Measurements from ENCODE around the gene SUN1. TPM values are rescaled to one million over a fixed set of nuclear protein-coding genes. Genes with fewer than 3 reads are reported as not detected.

Gene SUN1, protein sequence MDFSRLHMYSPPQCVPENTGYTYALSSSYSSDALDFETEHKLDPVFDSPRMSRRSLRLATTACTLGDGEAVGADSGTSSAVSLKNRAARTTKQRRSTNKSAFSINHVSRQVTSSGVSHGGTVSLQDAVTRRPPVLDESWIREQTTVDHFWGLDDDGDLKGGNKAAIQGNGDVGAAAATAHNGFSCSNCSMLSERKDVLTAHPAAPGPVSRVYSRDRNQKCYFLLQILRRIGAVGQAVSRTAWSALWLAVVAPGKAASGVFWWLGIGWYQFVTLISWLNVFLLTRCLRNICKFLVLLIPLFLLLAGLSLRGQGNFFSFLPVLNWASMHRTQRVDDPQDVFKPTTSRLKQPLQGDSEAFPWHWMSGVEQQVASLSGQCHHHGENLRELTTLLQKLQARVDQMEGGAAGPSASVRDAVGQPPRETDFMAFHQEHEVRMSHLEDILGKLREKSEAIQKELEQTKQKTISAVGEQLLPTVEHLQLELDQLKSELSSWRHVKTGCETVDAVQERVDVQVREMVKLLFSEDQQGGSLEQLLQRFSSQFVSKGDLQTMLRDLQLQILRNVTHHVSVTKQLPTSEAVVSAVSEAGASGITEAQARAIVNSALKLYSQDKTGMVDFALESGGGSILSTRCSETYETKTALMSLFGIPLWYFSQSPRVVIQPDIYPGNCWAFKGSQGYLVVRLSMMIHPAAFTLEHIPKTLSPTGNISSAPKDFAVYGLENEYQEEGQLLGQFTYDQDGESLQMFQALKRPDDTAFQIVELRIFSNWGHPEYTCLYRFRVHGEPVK
- 10 to 100 TPM; 67.8 to 74.4 TPM for total RNA-seq

DNA sequence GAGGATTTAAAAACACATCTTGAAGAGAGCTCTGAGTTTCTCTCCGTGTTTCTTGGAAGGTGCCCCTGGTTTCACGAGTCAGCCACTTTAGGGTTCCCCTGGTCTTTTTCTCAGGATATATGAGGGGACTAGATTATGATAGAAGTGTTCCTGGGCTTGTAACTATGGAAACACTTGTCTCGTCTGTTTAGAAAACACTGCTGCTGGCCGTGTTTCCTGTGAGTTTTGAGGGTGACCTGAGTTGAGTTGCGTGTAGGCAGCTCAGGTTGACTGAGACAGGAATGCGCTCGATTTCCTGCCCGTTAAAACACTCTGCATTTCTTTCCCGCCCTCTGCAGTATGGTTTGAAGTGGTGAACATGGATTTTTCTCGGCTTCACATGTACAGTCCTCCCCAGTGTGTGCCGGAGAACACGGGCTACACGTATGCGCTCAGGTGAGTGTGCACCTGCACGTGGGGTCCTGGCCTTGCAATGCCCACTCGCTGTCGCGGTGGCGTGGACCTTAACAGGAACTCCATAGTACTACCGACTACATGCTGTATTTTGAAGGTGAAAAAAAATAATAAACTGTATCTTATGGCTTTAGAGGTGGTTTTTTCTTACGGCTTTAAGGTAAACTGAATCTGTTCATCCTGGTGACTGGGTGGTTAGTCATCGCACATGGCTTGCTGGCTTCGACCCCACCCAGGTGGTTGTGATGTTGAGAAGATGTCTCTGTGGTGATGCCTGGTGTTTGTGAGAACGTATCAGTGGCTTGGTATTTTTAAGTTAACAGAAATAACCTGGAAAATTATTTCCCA, at the start of gene SUN1:
Gene SUN1, plus strand, starts transcription at position 310 of the 801 bp plus-strand sequence. Its CDS starts 49 bp downstream, at position 359.
- peak; percentile 88 for DNase-seq
- Mint-ChIP-seq H3K9me3 (no peaks in the 10 kb centered on the region), H3K4me1 (ENCODE audit: low read depth) (peaks cover 71% of the 10 kb centered on the region), H3K36me3 (ENCODE audit: low read depth) (peaks cover 7% of the 10 kb centered on the region), H3K4me3 (peak within 1 kb of the TSS; percentile 73), H3K27ac (peak within 1 kb of the TSS; percentile 99), H3K27me3 (ENCODE audit: low read depth) (no peaks in the 10 kb centered on the region)
- CTCF ChIA-PET, result interaction anchor here (0.6 to 1.7 kb wide), 10 partner anchors 14 to 500 kb away, joined by 3 to 9 read pairs (median 3); no protein-coding TSS in a partner anchor
- intact Hi-C loops (cut with micrococcal nuclease), result loop anchor here (1.0 to 5.0 kb wide), 9 partner anchors 12 to 470 kb away; no protein-coding TSS in a partner anchor

DNA sequence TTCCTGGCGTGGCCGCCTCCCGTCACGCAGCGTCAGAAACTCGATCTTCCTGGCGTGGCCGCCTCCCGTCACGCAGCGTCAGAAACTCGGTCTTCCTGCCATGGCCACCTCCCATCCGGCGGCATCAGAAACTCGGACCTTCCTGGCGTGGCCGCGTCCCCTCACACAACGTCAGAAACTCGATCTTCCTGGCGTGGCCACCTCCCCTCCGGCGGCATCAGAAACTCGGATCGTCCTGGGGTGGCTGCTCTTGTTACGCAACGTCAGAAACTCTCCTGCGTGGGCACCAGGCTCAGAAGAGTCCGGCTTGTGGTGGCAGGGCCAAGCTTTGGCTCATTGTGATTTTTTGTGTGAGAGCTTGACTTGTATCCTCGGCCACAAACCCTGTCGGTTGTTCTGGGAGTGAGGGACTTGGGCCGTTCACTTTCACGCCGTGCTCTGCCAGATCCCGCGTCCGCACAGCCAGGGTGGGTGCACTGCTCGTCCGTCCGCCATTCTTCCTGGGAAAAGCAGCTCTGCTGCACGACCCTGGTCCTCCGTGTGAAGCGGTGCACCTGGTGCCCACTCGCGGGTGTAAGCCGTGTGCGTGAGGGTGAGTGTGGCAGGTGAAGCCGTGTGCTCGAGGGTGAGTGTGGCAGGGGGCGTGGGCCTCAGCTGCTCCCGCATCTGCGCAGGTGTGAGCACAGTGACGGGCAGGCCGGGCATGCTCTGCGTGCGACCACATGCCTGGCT, 49.4 kb upstream of the SUN1 start:
- Mint-ChIP-seq H3K9me3 (no peaks in the 10 kb centered on the region), H3K4me3 (no peak overlapping the region), H3K36me3 (ENCODE audit: low read depth) (peaks cover 25% of the 10 kb centered on the region), H3K27ac (no peak overlapping the region), H3K27me3 (ENCODE audit: low read depth) (no peaks in the 10 kb centered on the region), H3K4me1 (ENCODE audit: low read depth) (no peaks in the 10 kb centered on the region)
- CTCF ChIA-PET, result interaction anchor here (1.0 to 1.2 kb wide), 3 partner anchors 49 to 90 kb away, joined by 4 to 7 read pairs (median 7); partner anchors contain the start of gene SUN1
- no peak for DNase-seq
- intact Hi-C loops (cut with micrococcal nuclease), result no loop called here

DNA sequence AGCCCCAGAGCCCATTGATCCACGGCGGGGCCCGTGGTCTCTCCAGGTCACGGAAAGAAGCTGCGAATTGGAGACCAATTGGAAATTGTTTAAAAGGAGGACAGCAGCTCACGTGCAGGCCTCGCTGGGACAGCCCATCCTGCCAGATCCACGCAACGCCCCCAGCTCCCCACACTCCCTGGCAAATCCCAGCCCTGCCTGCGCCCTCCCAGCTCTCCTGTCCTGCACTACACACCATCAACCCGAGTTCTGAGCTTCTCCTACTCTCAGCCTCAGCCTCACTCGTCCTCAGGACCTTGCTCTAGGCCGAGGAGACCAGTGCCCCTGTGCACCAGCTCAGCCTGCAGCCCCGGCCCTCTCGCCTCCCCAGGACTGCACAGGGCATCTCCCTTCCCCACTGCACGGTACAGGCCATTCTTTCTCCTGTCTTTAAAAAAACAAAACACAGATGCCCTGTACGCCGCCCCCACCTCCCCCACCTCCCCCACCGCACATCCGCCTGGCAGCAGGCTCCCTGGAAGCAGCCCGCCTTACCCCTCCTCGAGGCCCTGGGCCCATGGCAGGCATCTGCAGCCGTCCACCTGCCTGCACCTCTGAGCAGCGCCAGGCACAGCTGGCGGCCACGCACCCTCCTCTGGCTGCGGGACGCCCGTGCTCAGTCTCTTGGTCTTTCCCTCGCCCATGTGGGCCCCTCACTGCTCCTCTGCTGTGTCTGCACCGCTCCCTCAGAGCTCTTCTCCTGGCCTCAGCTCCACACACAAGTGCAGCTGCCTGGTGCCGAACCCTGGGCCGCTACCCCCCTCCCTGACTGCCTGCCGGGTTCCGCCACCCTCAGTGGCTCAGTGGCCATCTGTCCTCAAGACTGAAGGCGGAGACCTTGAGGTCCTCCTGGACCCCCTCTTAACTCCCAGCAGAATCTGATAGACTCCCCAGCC, 48.5 kb upstream of the SUN1 start:
- Mint-ChIP-seq H3K9me3 (no peaks in the 10 kb centered on the region), H3K27me3 (ENCODE audit: low read depth) (no peaks in the 10 kb centered on the region), H3K36me3 (ENCODE audit: low read depth) (peaks cover 31% of the 10 kb centered on the region), H3K4me1 (ENCODE audit: low read depth) (no peaks in the 10 kb centered on the region), H3K4me3 (no peak overlapping the region), H3K27ac (no peak overlapping the region)
- intact Hi-C loops (cut with micrococcal nuclease), result no loop called here
- CTCF ChIA-PET, result interaction anchor here (0.8 to 1.2 kb wide), 4 partner anchors 48 to 191 kb away, joined by 3 to 7 read pairs (median 6); partner anchors contain the start of genes COX19 and SUN1
- DNase-seq, result no peak

DNA sequence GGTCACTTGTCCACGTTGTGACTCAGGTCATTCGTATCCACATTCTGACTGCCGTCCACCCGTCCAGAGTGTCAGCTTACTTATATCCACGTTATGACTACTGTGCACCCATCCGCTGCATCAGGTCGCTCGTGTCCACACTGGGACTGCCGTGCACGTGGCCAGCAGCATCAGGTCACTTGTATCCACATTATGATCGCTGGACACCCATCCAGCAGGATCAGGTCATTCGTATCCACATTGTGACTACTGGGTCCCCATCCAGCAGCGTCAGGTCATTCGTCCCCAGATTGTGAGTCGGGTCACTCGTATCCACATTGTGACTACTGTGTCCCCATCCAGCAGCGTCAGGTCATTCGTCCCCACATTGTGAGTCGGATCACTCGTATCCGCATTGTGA, 47.3 kb upstream of the SUN1 start:
- no peak overlapping the region for H3K27ac Mint-ChIP-seq
- no peaks in the 10 kb centered on the region for H3K9me3 Mint-ChIP-seq
- no peak overlapping the region for H3K4me3 Mint-ChIP-seq
- DNase-seq, result no peak
- H3K36me3 Mint-ChIP-seq (ENCODE audit: low read depth), result peaks cover 36% of the 10 kb centered on the region
- intact Hi-C loops (cut with micrococcal nuclease), result no loop called here
- H3K4me1 Mint-ChIP-seq (ENCODE audit: low read depth), result no peaks in the 10 kb centered on the region
- no peaks in the 10 kb centered on the region for H3K27me3 Mint-ChIP-seq (ENCODE audit: low read depth)
- CTCF ChIA-PET, result no interaction called here

DNA sequence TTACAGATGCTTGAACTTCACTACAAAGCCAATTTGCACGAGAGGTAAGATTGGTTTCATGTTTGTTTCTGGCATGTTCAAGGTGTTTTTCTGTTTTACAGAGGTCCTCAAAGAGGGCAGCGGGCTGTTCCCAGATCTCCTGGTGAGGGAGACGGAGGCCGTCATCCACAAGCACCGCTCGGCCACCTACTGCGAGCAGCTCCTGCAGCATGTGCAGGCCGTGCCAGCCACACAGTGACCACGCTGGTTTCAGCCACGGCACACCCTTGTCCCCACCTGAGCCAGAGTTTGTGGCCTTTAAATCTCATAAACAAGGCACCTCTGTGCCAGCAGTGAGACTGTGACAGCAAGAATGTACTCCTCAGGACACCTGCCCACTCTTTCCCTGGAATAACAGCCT, 46.9 kb upstream of the SUN1 start:
- no peaks in the 10 kb centered on the region for H3K4me1 Mint-ChIP-seq (ENCODE audit: low read depth)
- no peak for DNase-seq
- H3K9me3 Mint-ChIP-seq, result no peaks in the 10 kb centered on the region
- no peak overlapping the region for H3K4me3 Mint-ChIP-seq
- H3K36me3 Mint-ChIP-seq (ENCODE audit: low read depth), result peaks cover 36% of the 10 kb centered on the region
- H3K27me3 Mint-ChIP-seq (ENCODE audit: low read depth), result no peaks in the 10 kb centered on the region
- H3K27ac Mint-ChIP-seq, result no peak overlapping the region
- intact Hi-C loops (cut with micrococcal nuclease), result no loop called here
- CTCF ChIA-PET, result interaction anchor here (1.1 to 1.8 kb wide), 2 partner anchors 85 to 88 kb away, joined by 9 read pairs; no protein-coding TSS in a partner anchor

GRCh38 chr7:786472-787255, 45.6 kb upstream of the SUN1 start:
- CTCF ChIA-PET, result interaction anchor here (1.1 to 1.8 kb wide), 2 partner anchors 83 to 86 kb away, joined by 9 read pairs; no protein-coding TSS in a partner anchor
- peak; percentile 84 for DNase-seq
- Mint-ChIP-seq H3K9me3 (no peaks in the 10 kb centered on the region), H3K36me3 (ENCODE audit: low read depth) (peaks cover 33% of the 10 kb centered on the region), H3K4me3 (no peak overlapping the region), H3K4me1 (ENCODE audit: low read depth) (no peaks in the 10 kb centered on the region), H3K27ac (no peak overlapping the region), H3K27me3 (ENCODE audit: low read depth) (no peaks in the 10 kb centered on the region)
- intact Hi-C loops (cut with micrococcal nuclease), result loop anchor here (1.0 kb wide), 3 partner anchors 46 to 168 kb away; partner anchors contain the start of genes ADAP1 and SUN1

DNA sequence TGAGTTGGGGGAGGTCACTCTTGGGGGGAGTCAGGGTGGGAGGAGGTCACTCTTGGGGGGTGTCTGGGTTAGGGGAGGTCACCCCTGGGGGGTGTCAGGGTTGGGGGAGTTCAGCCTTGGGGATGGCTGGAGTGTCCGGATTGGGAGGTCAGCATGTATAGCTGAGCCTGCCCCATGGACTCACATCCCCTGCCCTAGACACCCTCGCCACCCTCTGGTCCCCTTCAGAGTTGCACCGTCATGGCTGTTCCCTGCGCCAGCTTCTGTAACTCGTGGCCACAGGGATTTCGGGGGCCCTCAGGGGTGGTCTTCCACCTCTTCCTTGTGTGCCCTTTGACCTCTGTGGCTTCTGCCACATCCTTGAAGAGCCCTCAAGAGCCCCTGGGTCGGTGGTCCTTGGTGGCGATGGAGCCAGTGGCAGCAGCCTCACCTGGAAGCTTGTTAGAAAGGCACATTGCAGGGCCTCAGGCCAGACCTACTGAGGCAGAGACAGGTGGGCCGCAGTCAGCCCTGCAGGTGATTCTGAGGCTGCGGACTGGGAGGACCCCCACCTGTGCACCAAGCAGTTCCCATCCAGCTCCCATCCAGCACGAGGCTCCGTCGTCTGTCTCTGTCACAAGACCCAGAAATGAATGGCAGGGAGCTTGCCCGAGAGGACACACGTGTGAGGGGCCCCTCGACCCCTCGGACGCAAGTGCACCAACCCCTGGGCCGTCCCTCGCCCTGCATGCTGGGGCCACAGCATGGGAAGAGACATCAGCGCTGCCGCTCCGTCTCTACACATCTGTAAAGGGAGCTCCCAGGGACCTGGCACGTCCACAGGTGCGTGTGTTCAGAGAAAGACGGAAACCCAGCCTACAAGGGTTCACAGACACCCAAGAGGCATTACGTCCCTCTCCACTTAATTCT, 44.7 kb upstream of the SUN1 start:
- H3K27ac Mint-ChIP-seq, result no peak overlapping the region
- H3K4me1 Mint-ChIP-seq (ENCODE audit: low read depth), result no peaks in the 10 kb centered on the region
- peaks cover 29% of the 10 kb centered on the region for H3K36me3 Mint-ChIP-seq (ENCODE audit: low read depth)
- no peaks in the 10 kb centered on the region for H3K9me3 Mint-ChIP-seq
- CTCF ChIA-PET, result interaction anchor here (1.7 to 2.3 kb wide), 3 partner anchors 44 to 86 kb away, joined by 4 to 13 read pairs (median 9); partner anchors contain the start of gene SUN1
- no peak for DNase-seq
- no peak overlapping the region for H3K4me3 Mint-ChIP-seq
- no peaks in the 10 kb centered on the region for H3K27me3 Mint-ChIP-seq (ENCODE audit: low read depth)
- intact Hi-C loops (cut with micrococcal nuclease), result no loop called here

DNA sequence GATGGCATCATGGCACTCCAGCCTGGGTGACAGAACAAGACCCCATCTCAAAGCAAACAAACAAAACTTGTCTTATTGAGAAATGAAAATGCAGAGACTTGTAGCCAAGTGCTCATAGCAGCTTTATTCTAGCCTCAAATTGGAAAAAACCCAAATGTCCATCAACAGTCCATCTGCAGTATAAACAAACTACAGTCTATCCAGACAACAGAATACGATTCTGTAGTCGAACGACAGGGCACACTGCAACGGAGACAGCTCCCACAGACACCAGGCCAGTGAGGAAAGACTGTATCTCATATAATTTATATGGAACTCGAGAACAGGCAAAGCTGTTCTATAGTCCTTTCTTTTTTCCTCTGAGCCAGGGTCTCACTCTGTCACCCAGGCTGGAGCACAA, 40.8 kb upstream of the SUN1 start:
- Mint-ChIP-seq H3K4me3 (no peak overlapping the region), H3K36me3 (ENCODE audit: low read depth) (peaks cover 15% of the 10 kb centered on the region), H3K27ac (no peak overlapping the region), H3K4me1 (ENCODE audit: low read depth) (no peaks in the 10 kb centered on the region), H3K27me3 (ENCODE audit: low read depth) (no peaks in the 10 kb centered on the region), H3K9me3 (no peaks in the 10 kb centered on the region)
- intact Hi-C loops (cut with micrococcal nuclease), result no loop called here
- CTCF ChIA-PET, result interaction anchor here (0.7 kb wide), 1 partner anchor 23 kb away, joined by 3 read pairs; no protein-coding TSS in a partner anchor
- no peak for DNase-seq

- Mint-ChIP-seq H3K27ac (no peak overlapping the region), H3K4me1 (ENCODE audit: low read depth) (no peaks in the 10 kb centered on the region), H3K9me3 (no peaks in the 10 kb centered on the region), H3K36me3 (ENCODE audit: low read depth) (peaks cover 2% of the 10 kb centered on the region), H3K27me3 (ENCODE audit: low read depth) (no peaks in the 10 kb centered on the region), H3K4me3 (no peak overlapping the region)
- no peak for DNase-seq
- intact Hi-C loops (cut with micrococcal nuclease), result no loop called here
- CTCF ChIA-PET, result interaction anchor here (1.4 kb wide), 1 partner anchor 79 kb away, joined by 4 read pairs; no protein-coding TSS in a partner anchor
Observed at GRCh38 chr7:794207-794606, 38.1 kb upstream of the SUN1 start.
